Fibroblast of lung (primary cell): ENCODE results near the gene CHRM5. TPM values are rescaled to one million over a fixed set of nuclear protein-coding genes. Genes with fewer than 3 reads are reported as not detected.
A peak's percentile ranks its signal among the peaks of the same experiment; 100 is the strongest.
"Not testable (repeated sequence)": the region's sequence is repeated elsewhere in the genome, so short reads cannot be mapped to it uniquely, and the experiment has no call there.

Experiments
- DNase-seq, 2 donors: peaks; one replicate each; pipeline versions ENCODE4 v3.0.0 to v3.0.0-alpha.2; 2010; ENCODE audit warnings: low read depth in 2 of 2
- H2AFZ ChIP-seq: 2 replicates; pipeline ENCODE4 v1.5.1; 2012; ENCODE audit warnings: low read length, control low read depth, inconsistent platforms
- H3K27ac ChIP-seq: 2 replicates; pipeline ENCODE4 v1.5.1; 2011; ENCODE audit warnings: low read length, control low read depth; ENCODE audit not compliant: insufficient read depth
- H3K27me3 ChIP-seq: 2 replicates; pipeline ENCODE4 v1.5.1; 2011; ENCODE audit warnings: mild to moderate bottlenecking, low read length; ENCODE audit not compliant: control insufficient read depth, insufficient read depth
- H3K36me3 ChIP-seq: 2 replicates; pipeline ENCODE4 v1.5.1; 2011; ENCODE audit warnings: low read length; ENCODE audit not compliant: control insufficient read depth, insufficient read depth
- H3K4me1 ChIP-seq: 2 replicates; pipeline ENCODE4 v1.5.1; 2011; ENCODE audit warnings: low read length; ENCODE audit not compliant: control insufficient read depth, insufficient read depth; ENCODE audit errors: extremely low read depth
- H3K4me2 ChIP-seq: 2 replicates; pipeline ENCODE4 v1.5.1; 2011; ENCODE audit warnings: low read length, control low read depth; ENCODE audit not compliant: insufficient read depth; ENCODE audit errors: extremely low read depth
- H3K4me3 ChIP-seq, 4 experiments: fragments of 200-600 bp in 1 of 4; sonication (generic) in 1 of 4; replicated peaks in 1 of 4; 2 replicates each; pipeline ENCODE4 v1.5.1; 2011 to 2016; ENCODE audit warnings: low read length in 4 of 4, low read depth in 3 of 4, mild to moderate bottlenecking in 3 of 4, control low read depth in 2 of 4, inconsistent platforms in 1 of 4, mixed read lengths in 1 of 4; ENCODE audit not compliant: insufficient read depth in 1 of 4; ENCODE audit errors: control extremely low read depth in 1 of 4
- H3K79me2 ChIP-seq: 2 replicates; pipeline ENCODE4 v1.5.1; 2012; ENCODE audit warnings: mild to moderate bottlenecking, low read length, inconsistent platforms; ENCODE audit not compliant: control insufficient read depth, insufficient read depth
- H3K9ac ChIP-seq: 2 replicates; pipeline ENCODE4 v1.5.1; 2011; ENCODE audit warnings: mild to moderate bottlenecking, low read length, control low read depth; ENCODE audit not compliant: insufficient read depth
- H3K9me3 ChIP-seq: 2 replicates; pipeline ENCODE4 v1.5.1; 2012; ENCODE audit warnings: low read depth, low read length; ENCODE audit not compliant: control insufficient read depth, insufficient read depth
- H4K20me1 ChIP-seq: 2 replicates; pipeline ENCODE4 v1.5.1; 2011; ENCODE audit warnings: low read length; ENCODE audit not compliant: control insufficient read depth, insufficient read depth; ENCODE audit errors: extremely low read depth
- EZH2 ChIP-seq: IDR thresholded peaks from 2 replicates; pipeline ENCODE4 v1.5.1; 2012; ENCODE audit warnings: low read length, control low read depth, mild to moderate bottlenecking; ENCODE audit errors: missing control alignments
- polyA plus RNA-seq, 2 donors: library from polyadenylated mRNA; depleted of rRNA in 1 of 2; stranded (reverse) in 1 of 2; unstranded in 1 of 2; fragments of >200 nt; gene quantifications; 2 replicates each; pipeline ENCODE4 v1.2.1, GENCODE V29; 2011 to 2012; ENCODE audit warnings: missing spikeins in 1 of 2
- total RNA-seq: library from RNA; depleted of rRNA; stranded (reverse); fragments of >200 nt; gene quantifications from 2 replicates; pipeline ENCODE4 v1.2.1, GENCODE V29; 2014
- TF ChIP-seq, protein P1 (sequence below), 2 donors: IDR thresholded peaks in 1 of 2; conservative IDR thresholded peaks in 1 of 2; 1 replicate in 1 of 2; 2 replicates in 1 of 2; pipeline ENCODE4 v1.5.1; 2011 to 2012; ENCODE audit warnings: low read length in 2 of 2, control low read depth in 1 of 2, inconsistent platforms in 1 of 2, low read depth in 1 of 2, mild to moderate bottlenecking in 1 of 2

CHRM5 gene
- total and polyA plus RNA-seq, 2 donors (not counting 1 experiment from before 2014, with no cell fraction given): 0.03 TPM; not detected in 1

DNA sequence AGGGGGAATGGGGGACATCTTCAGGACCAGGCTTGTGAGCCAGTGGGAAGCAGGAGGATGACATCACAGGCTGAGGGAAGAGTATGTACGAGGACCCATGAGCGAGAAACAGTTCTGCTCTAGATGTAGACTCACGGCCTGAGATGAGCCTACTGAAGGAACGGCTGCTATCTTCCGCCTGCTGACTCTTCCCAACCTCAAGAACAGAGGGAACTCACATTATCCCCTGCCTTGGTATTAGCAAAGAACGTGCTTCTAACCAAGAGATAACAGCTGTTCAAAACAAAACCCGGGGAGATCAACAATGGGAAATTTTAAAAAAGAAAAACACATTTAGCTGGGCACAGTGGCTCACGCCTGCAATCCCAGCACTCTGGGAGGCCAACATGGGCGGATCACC, 45.4 kb downstream of the CHRM5 start:
- Histone ChIP-seq H3K27ac (no peak overlapping the region), H3K4me1 (no peaks in the 10 kb centered on the region), H3K9ac (no peak overlapping the region), H3K9me3 (no peaks in the 10 kb centered on the region), H2AFZ (no peak overlapping the region), H3K4me3 (no peak overlapping the region), H4K20me1 (no peaks in the 10 kb centered on the region), H3K4me2 (no peak overlapping the region), H3K36me3 (no peaks in the 10 kb centered on the region), H3K27me3 (no peaks in the 10 kb centered on the region), H3K79me2 (no peaks in the 10 kb centered on the region)
- TF ChIP-seq EZH2: no peak
- TF ChIP-seq, protein P1, sequence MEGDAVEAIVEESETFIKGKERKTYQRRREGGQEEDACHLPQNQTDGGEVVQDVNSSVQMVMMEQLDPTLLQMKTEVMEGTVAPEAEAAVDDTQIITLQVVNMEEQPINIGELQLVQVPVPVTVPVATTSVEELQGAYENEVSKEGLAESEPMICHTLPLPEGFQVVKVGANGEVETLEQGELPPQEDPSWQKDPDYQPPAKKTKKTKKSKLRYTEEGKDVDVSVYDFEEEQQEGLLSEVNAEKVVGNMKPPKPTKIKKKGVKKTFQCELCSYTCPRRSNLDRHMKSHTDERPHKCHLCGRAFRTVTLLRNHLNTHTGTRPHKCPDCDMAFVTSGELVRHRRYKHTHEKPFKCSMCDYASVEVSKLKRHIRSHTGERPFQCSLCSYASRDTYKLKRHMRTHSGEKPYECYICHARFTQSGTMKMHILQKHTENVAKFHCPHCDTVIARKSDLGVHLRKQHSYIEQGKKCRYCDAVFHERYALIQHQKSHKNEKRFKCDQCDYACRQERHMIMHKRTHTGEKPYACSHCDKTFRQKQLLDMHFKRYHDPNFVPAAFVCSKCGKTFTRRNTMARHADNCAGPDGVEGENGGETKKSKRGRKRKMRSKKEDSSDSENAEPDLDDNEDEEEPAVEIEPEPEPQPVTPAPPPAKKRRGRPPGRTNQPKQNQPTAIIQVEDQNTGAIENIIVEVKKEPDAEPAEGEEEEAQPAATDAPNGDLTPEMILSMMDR (conservative IDR thresholded peaks at IDR 0.05 in 1 of 2, IDR thresholded peaks at IDR 0.05 in 1 of 2; ENCODE audit: low read depth in 1 of 2, low read length in 2 of 2): no peak
- no peak for DNase-seq

DNA sequence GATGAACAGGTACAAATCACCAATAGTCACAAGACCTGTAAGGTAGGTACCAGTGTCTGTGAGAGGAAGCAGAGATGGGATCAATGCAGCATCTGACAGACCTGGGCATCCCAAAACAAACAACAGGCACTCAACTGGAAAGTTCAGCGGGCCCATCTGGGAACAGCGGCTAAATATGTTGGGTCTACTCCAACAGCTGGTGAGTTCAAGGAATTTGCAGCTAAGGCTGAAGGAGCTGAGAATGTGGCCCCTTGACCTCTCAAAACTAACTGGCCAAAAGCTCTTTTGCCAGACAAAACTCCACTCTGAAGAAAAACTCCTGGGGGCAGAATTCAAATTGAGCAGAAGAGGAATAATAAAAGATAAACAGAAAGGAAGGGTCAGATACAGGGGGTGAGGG, 46.3 kb downstream of the CHRM5 start:
- H3K9ac ChIP-seq: no peak overlapping the region
- no peak for TF ChIP-seq EZH2
- TF ChIP-seq, protein P1 (conservative IDR thresholded peaks at IDR 0.05 in 1 of 2, IDR thresholded peaks at IDR 0.05 in 1 of 2; ENCODE audit: low read depth in 1 of 2, low read length in 2 of 2): no peak
- DNase-seq: peak; percentile 45 to 69
- no peak overlapping the region for H3K27ac ChIP-seq
- no peaks in the 10 kb centered on the region for H3K9me3 ChIP-seq
- H3K4me1 ChIP-seq: no peaks in the 10 kb centered on the region
- H3K4me3 ChIP-seq: no peak overlapping the region
- H3K79me2 ChIP-seq: no peaks in the 10 kb centered on the region
- H2AFZ ChIP-seq: no peak overlapping the region
- H3K4me2 ChIP-seq: no peak overlapping the region
- H4K20me1 ChIP-seq: no peaks in the 10 kb centered on the region
- H3K27me3 ChIP-seq: no peaks in the 10 kb centered on the region
- no peaks in the 10 kb centered on the region for H3K36me3 ChIP-seq

DNA sequence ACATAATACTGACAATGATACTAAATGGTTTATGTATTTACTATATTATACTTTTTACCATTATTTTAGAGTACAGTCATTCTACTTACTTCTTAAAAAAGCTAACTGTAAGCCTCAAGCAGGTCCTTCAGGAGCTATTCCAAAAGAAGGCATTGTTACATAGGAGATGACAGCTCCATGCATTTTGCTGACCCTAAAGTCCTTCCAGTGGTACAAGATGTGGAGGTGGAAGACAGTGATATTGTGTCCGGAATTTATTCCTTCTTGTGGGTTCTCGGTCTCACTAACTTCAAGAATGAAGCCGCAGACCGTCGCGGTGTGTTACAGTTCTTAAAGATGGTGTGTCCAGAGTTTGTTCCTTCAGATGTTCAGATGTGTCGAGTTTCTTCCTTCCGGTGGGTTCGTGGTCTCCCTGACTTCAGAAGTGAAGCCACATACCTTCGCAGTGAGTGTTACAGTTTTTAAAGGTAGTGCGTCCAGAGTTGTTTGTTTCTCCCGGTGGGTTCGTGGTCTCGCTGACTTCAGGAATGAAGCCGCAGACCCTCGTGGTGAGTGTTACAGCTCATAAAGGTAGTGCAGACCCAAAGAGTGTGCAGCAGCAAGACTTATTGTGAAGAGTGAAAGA, 49.8 kb downstream of the CHRM5 start:
- H3K9ac ChIP-seq: no peak overlapping the region
- H2AFZ ChIP-seq: no peak overlapping the region
- no peaks in the 10 kb centered on the region for H3K4me1 ChIP-seq
- no peaks in the 10 kb centered on the region for H3K79me2 ChIP-seq
- peak in 1 of 2 donors; percentile 29 for DNase-seq
- no peaks in the 10 kb centered on the region for H4K20me1 ChIP-seq
- TF ChIP-seq, protein P1 (conservative IDR thresholded peaks at IDR 0.05 in 1 of 2, IDR thresholded peaks at IDR 0.05 in 1 of 2; ENCODE audit: low read depth in 1 of 2, low read length in 2 of 2): no peak
- no peak for TF ChIP-seq EZH2
- H3K4me2 ChIP-seq: no peak overlapping the region
- no peaks in the 10 kb centered on the region for H3K36me3 ChIP-seq
- H3K9me3 ChIP-seq: no peaks in the 10 kb centered on the region
- no peaks in the 10 kb centered on the region for H3K27me3 ChIP-seq
- H3K27ac ChIP-seq: no peak overlapping the region
- no peak overlapping the region for H3K4me3 ChIP-seq

DNA sequence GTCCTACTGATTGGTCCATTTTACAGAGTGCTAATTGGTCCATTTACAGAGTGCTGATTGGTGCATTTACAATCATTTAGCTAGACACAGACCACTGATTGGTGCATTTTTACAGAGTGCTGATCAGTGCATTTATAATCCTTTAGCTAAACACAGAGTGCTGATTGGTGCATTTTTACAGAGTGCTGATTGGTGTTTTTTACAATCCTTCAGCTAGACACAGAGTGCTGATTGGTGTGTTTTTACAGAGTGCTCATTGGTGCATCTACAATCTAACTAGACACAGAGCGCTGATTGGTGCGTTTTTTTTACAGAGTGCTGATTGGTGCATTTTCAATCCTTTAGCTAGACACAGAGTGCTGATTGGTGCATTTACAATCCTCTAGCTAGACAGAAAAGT, 50.4 kb downstream of the CHRM5 start:
- not testable (repeated sequence) for H3K9me3 ChIP-seq, H3K4me2 ChIP-seq, H2AFZ ChIP-seq, H3K9ac ChIP-seq, H4K20me1 ChIP-seq, H3K27me3 ChIP-seq, DNase-seq, H3K36me3 ChIP-seq, H3K4me3 ChIP-seq, H3K4me1 ChIP-seq, H3K79me2 ChIP-seq, H3K27ac ChIP-seq
